GM12878 (cell line): ENCODE measurements around the gene FAM110C. TPM values are rescaled to one million over a fixed set of nuclear protein-coding genes. Genes with fewer than 3 reads are reported as not detected.
A peak's percentile ranks its signal among the peaks of the same experiment; 100 is the strongest.

Experiments
- ATAC-seq: fragments of 200-7000 bp; cut with Tn5 transposase; 3 replicates; pipeline ENCODE4 v1.9.1; 2020; ENCODE audit warnings: mild to moderate bottlenecking, moderate library complexity
- BruUV-seq: library from RNA; stranded (reverse); fragments of 400-500 nt; replicated peaks from 2 replicates; lab custom pipeline; 2021; lab: Mats Ljungman, UMichigan
- CTCF ChIA-PET: fragments of 300-600 bp; sonication (Branson Sonifier 250); formaldehyde crosslinking; extraction: SDS; loops from one replicate; lab custom pipeline; 2021; ENCODE audit warnings: inconsistent platforms; lab: Yijun Ruan, JAX
- POLR2A ChIA-PET: fragments of 350-600 bp; formaldehyde crosslinking; extraction: SDS; loops from one replicate; lab custom pipeline; 2021; ENCODE audit warnings: inconsistent platforms; lab: Charles Lee
- RAD21 ChIA-PET: fragments of 300-600 bp; sonication (Branson Sonifier 250); formaldehyde crosslinking; loops from one replicate; lab custom pipeline; 2023; ENCODE audit warnings: antibody characterized with exemption; ENCODE audit not compliant: unreplicated experiment; lab: Charles Lee
- SMC1A ChIA-PET: fragments of 300-600 bp; sonication (Branson Sonifier 250); formaldehyde crosslinking; loops from one replicate; lab custom pipeline; 2023; ENCODE audit not compliant: unreplicated experiment, uncharacterized antibody; lab: Charles Lee
- DNase-seq: peaks from one replicate; pipeline ENCODE4 v3.0.0-alpha.2; 2011; ENCODE audit warnings: low read depth, low spot score
- FAIRE-seq: peaks from 3 replicates; lab custom pipeline; 2011; peaks lifted over from hg19 to GRCh38; lab: Jason Lieb, UNC
- H2AFZ ChIP-seq: 2 replicates; pipeline ENCODE4 v1.6.0; 2011; ENCODE audit warnings: low read depth, low read length, control low read depth; ENCODE audit not compliant: control insufficient read depth
- H3K27ac ChIP-seq: 2 replicates; pipeline ENCODE4 v1.5.1; 2011; ENCODE audit warnings: control low read depth; ENCODE audit not compliant: control insufficient read depth, insufficient read depth
- H3K27me3 ChIP-seq, 2 experiments: replicated peaks in 1 of 2; 2 replicates each; pipeline versions ENCODE4 v1.6.0 to v1.6.1; 2011; ENCODE audit warnings: low read length in 1 of 2; ENCODE audit not compliant: control insufficient read depth in 2 of 2, insufficient read depth in 2 of 2
- H3K36me3 ChIP-seq, 2 experiments: 2 replicates each; pipeline ENCODE4 v1.5.1; 2011; ENCODE audit warnings: low read length in 1 of 2; ENCODE audit not compliant: control insufficient read depth in 2 of 2, insufficient read depth in 2 of 2
- H3K4me1 ChIP-seq: 2 replicates; pipeline ENCODE4 v1.6.1; 2011; ENCODE audit warnings: mild to moderate bottlenecking, low read length, moderate library complexity, mixed read lengths; ENCODE audit not compliant: control insufficient read depth, insufficient read depth
- H3K4me2 ChIP-seq: 2 replicates; pipeline ENCODE4 v1.6.0; 2011; ENCODE audit warnings: control low read depth; ENCODE audit not compliant: control insufficient read depth, insufficient read depth
- H3K4me3 ChIP-seq: fragments of 200-600 bp; sonication (generic); 2 replicates; pipeline ENCODE4 v1.5.1; 2016
- H3K79me2 ChIP-seq: 2 replicates; pipeline ENCODE4 v1.6.0; 2011; ENCODE audit warnings: low read length; ENCODE audit not compliant: control insufficient read depth, insufficient read depth
- H3K9ac ChIP-seq: 2 replicates; pipeline ENCODE4 v1.8.0; 2011; ENCODE audit warnings: low read length, control low read depth, mixed read lengths; ENCODE audit not compliant: control insufficient read depth, insufficient read depth
- H3K9me3 ChIP-seq: replicated peaks from 3 replicates; pipeline ENCODE4 v1.5.1; 2011; ENCODE audit warnings: mild to moderate bottlenecking, low read length; ENCODE audit not compliant: control insufficient read depth, insufficient read depth
- H4K20me1 ChIP-seq: 2 replicates; pipeline ENCODE4 v1.6.0; 2011; ENCODE audit not compliant: control insufficient read depth, insufficient read depth
- BACH1 ChIP-seq: fragments of 450-650 bp; IDR thresholded peaks from 2 replicates; pipeline ENCODE4 v1.6.1; 2017; ENCODE audit warnings: mild to moderate bottlenecking, borderline replicate concordance
- GABPA ChIP-seq: IDR thresholded peaks from 2 replicates; pipeline ENCODE4 v1.6.1; 2014; ENCODE audit warnings: antibody characterized with exemption, low read depth, mild to moderate bottlenecking, inconsistent platforms
- IRF4 ChIP-seq: IDR thresholded peaks from 2 replicates; pipeline ENCODE4 v1.6.1; 2011; ENCODE audit warnings: low read depth, low read length
- MTA3 ChIP-seq: IDR thresholded peaks from 2 replicates; pipeline ENCODE4 v1.6.1; 2012; ENCODE audit warnings: low read length, inconsistent platforms, borderline replicate concordance
- POU2F2 ChIP-seq: IDR thresholded peaks from 3 replicates; pipeline ENCODE4 v1.6.1; 2011; ENCODE audit warnings: low read depth, mild to moderate bottlenecking, low read length, borderline replicate concordance
- RAD21 ChIP-seq: IDR thresholded peaks from 2 replicates; pipeline ENCODE4 v1.6.1; 2011; ENCODE audit warnings: mild to moderate bottlenecking, low read depth, low read length, moderate library complexity; ENCODE audit not compliant: insufficient read depth
- SPI1 ChIP-seq: IDR thresholded peaks from 2 replicates; pipeline ENCODE4 v1.6.1; 2011; ENCODE audit warnings: low read depth, mild to moderate bottlenecking, low read length, moderate library complexity, borderline replicate concordance; ENCODE audit not compliant: insufficient read depth
- ZBTB11 ChIP-seq: fragments of 450-650 bp; formaldehyde crosslinking; IDR thresholded peaks from 2 replicates; pipeline ENCODE4 v1.5.0; 2022; ENCODE audit warnings: mild to moderate bottlenecking, missing genetic modification characterization
- WGBS: methylation state at CpG from one replicate; pipeline ENCODE4 v1.1.6; 2016; ENCODE audit warnings: low lambda C conversion rate; ENCODE audit not compliant: insufficient replicate concordance, insufficient coverage; ENCODE audit errors: missing lambda C conversion rate; 5-methylcytosine and 5-hydroxymethylcytosine counted together
- in situ Hi-C: fragments of 300-500 bp; cut with MboI; formaldehyde crosslinking; loops from 9 replicates; pipeline ENCODE4 v1.14.3; 2018; ENCODE audit warnings: mixed read lengths
- intact Hi-C: fragments of 100-400 bp; cut with micrococcal nuclease; formaldehyde crosslinking; loops from one replicate; pipeline ENCODE4 v1.14.2; 2022; ENCODE audit not compliant: unreplicated experiment
- polyA plus RNA-seq, 11 experiments: library from polyadenylated mRNA; depleted of rRNA in 4 of 11; unstranded in 6 of 11; stranded (reverse) in 5 of 11; fragments of >200 nt; fragmentation: Nextera tagmentation in 4 of 11; fragmentation: Illumina TruSeq in 1 of 11; extraction: Ambion mirVana in 4 of 11; extraction: Trizol in 1 of 11; gene quantifications; 1 replicate in 1 of 11; 2 replicates in 10 of 11; pipeline versions ENCODE4 v1.2.1 to v1.2.3, GENCODE V29; 2011 to 2016; ENCODE audit warnings: inconsistent platforms in 2 of 11, missing spikeins in 2 of 11, low read depth in 1 of 11
- total RNA-seq, 4 experiments: library from RNA; depleted of rRNA in 3 of 4; stranded (reverse); fragments of >200 nt in 3 of 4; fragmentation: Illumina TruSeq in 1 of 4; extraction: Trizol in 1 of 4; gene quantifications; 2 replicates each; pipeline versions ENCODE4 v1.2.1 to v1.2.3, GENCODE V29; 2013 to 2021
- TF ChIP-seq, protein P1 (sequence below), 3 experiments: IDR thresholded peaks in 2 of 3; conservative IDR thresholded peaks in 1 of 3; 2 replicates each; pipeline ENCODE4 v1.5.1; 2011; ENCODE audit warnings: low read depth in 3 of 3, low read length in 3 of 3, mild to moderate bottlenecking in 3 of 3, control low read depth in 2 of 3, moderate library complexity in 2 of 3, inconsistent platforms in 1 of 3, mixed read lengths in 1 of 3; ENCODE audit not compliant: control insufficient read depth in 2 of 3, insufficient read depth in 1 of 3; ENCODE audit errors: extremely low read depth in 1 of 3

FAM110C gene
- total and polyA plus RNA-seq, 10 of the 15 experiments (the other 5 are each of a cell fraction or from before 2014, with no cell fraction given) = not detected

DNA sequence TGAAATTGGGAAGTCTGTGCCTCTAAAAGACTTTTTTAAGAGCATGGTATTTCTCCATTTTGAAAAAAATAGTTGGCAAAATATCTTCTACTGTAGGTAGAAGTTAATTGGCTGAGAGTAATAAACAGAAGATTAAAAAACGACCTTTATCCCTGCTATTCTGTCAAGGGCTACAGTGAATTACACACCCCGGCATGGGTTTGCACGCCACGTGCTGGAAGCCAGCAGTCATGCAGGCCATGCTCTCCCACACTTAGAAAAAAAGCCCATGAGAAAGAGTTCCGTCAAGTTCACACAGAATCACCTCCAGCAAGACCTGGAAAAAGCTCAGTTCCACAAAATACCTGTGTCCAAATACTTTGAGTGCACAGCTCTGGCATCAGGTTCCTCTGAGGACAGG, 26.8 kb downstream of the FAM110C start:
- ChIA-PET SMC1A (interaction anchor here (0.6 to 1.4 kb wide), 2 partner anchors 255 to 271 kb away, joined by 3 read pairs; no protein-coding TSS in a partner anchor), POLR2A (no interaction called here), RAD21 (no interaction called here), CTCF (interaction anchor here (1.0 to 2.6 kb wide), 5 partner anchors 123 to 618 kb away, joined by 3 to 6 read pairs (median 5); no protein-coding TSS in a partner anchor)
- DNase-seq (no peak), FAIRE-seq (no peak), ATAC-seq (no peak)
- BruUV-seq = no TSS peak
- no peaks in the 10 kb centered on the region; a peak in 1 of 4 replicates for H3K27me3 ChIP-seq
- H2AFZ ChIP-seq = no peak overlapping the region
- H3K36me3 ChIP-seq = no peaks in the 10 kb centered on the region
- intact Hi-C loops (no loop called here), in situ Hi-C loops (no loop called here)
- WGBS = 17% methylated on average over 5 of the region's 5 CpGs
- no peaks in the 10 kb centered on the region for H4K20me1 ChIP-seq
- no peak for TF ChIP-seq BACH1
- TF ChIP-seq SPI1 = no peak
- TF ChIP-seq IRF4 = no peak
- TF ChIP-seq GABPA = no peak
- H3K27ac ChIP-seq = no peak overlapping the region
- no peaks in the 10 kb centered on the region for H3K4me1 ChIP-seq
- no peak overlapping the region for H3K4me2 ChIP-seq
- no peak overlapping the region for H3K9ac ChIP-seq
- no peaks in the 10 kb centered on the region for H3K9me3 ChIP-seq
- H3K79me2 ChIP-seq = no peaks in the 10 kb centered on the region
- no peak overlapping the region for H3K4me3 ChIP-seq

- no peaks in the 10 kb centered on the region for H3K4me1 ChIP-seq
- no peak overlapping the region for H3K27ac ChIP-seq
- no peaks in the 10 kb centered on the region; a peak in 1 of 4 replicates for H3K27me3 ChIP-seq
- no peaks in the 10 kb centered on the region for H3K79me2 ChIP-seq
- RAD21 ChIA-PET = no interaction called here
- 38% methylated on average over 14 of the region's 14 CpGs for WGBS
- POLR2A ChIA-PET = no interaction called here
- no peak overlapping the region for H3K4me3 ChIP-seq
- intact Hi-C loops = no loop called here
- H4K20me1 ChIP-seq = no peaks in the 10 kb centered on the region
- no peaks in the 10 kb centered on the region for H3K36me3 ChIP-seq
- H3K4me2 ChIP-seq = no peak overlapping the region
- FAIRE-seq (no peak), ATAC-seq (no peak; the same call in 2 of the 3 replicates), DNase-seq (no peak)
- in situ Hi-C loops = no loop called here
- no peak overlapping the region for H2AFZ ChIP-seq
- CTCF ChIA-PET = interaction anchor here (0.8 to 2.6 kb wide), 6 partner anchors 221 to 619 kb away, joined by 3 to 7 read pairs (median 5); no protein-coding TSS in a partner anchor
- no TSS peak for BruUV-seq
- H3K9me3 ChIP-seq = no peaks in the 10 kb centered on the region
- H3K9ac ChIP-seq = no peak overlapping the region
- SMC1A ChIA-PET = interaction anchor here (0.6 to 1.4 kb wide), 3 partner anchors 24 to 272 kb away, joined by 3 read pairs; no protein-coding TSS in a partner anchor
- TF ChIP-seq MTA3 (no peak), RAD21 (peak; percentile 33; the same call in 1 of the 2 replicates), ZBTB11 (CRISPR knock-in tag) (no peak), POU2F2 (no peak)
- TF ChIP-seq, protein P1, sequence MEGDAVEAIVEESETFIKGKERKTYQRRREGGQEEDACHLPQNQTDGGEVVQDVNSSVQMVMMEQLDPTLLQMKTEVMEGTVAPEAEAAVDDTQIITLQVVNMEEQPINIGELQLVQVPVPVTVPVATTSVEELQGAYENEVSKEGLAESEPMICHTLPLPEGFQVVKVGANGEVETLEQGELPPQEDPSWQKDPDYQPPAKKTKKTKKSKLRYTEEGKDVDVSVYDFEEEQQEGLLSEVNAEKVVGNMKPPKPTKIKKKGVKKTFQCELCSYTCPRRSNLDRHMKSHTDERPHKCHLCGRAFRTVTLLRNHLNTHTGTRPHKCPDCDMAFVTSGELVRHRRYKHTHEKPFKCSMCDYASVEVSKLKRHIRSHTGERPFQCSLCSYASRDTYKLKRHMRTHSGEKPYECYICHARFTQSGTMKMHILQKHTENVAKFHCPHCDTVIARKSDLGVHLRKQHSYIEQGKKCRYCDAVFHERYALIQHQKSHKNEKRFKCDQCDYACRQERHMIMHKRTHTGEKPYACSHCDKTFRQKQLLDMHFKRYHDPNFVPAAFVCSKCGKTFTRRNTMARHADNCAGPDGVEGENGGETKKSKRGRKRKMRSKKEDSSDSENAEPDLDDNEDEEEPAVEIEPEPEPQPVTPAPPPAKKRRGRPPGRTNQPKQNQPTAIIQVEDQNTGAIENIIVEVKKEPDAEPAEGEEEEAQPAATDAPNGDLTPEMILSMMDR (IDR thresholded peaks at IDR 0.05 in 2 of 3, conservative IDR thresholded peaks at IDR 0.05 in 1 of 3; ENCODE audit: control insufficient read depth in 2 of 3, extremely low read depth in 1 of 3, insufficient read depth in 1 of 3, low read depth in 3 of 3, low read length in 3 of 3) = peak; percentile 22 to 33 (median 27); a peak in 4 of 6 replicates
These were observed 27.7 kb downstream of the FAM110C start for GRCh38 chr2:18402-19271.
